Smooth muscle cell (in vitro differentiated cells): ENCODE results near the gene TAF4. TPM values are rescaled to one million over a fixed set of nuclear protein-coding genes. Genes with fewer than 3 reads are reported as not detected.

Experiments used
- DNase-seq: peaks from one replicate; lab custom pipeline; 2025; ENCODE audit not compliant: unreplicated experiment; lab: John Stamatoyannopoulos, UW
- H2AFZ ChIP-seq: fragments of 200-600 bp; sonication (generic); 2 replicates; pipeline ENCODE4 v1.6.0; 2016; ENCODE audit warnings: antibody characterized with exemption, low read depth, mild to moderate bottlenecking
- H3F3A ChIP-seq: fragments of 200-600 bp; sonication (generic); 2 replicates; pipeline ENCODE4 v1.6.0; 2017; ENCODE audit warnings: antibody characterized with exemption, low read depth
- H3K27ac ChIP-seq: fragments of 200-600 bp; sonication (generic); 2 replicates; pipeline ENCODE4 v1.5.1; 2016; ENCODE audit warnings: low read depth, mild to moderate bottlenecking
- H3K27me3 ChIP-seq: fragments of 200-600 bp; sonication (generic); 2 replicates; pipeline ENCODE4 v1.6.1; 2016; ENCODE audit warnings: low read depth, mild to moderate bottlenecking
- H3K36me3 ChIP-seq: fragments of 200-600 bp; sonication (generic); 2 replicates; pipeline ENCODE4 v1.5.1; 2016; ENCODE audit warnings: low read depth
- H3K4me1 ChIP-seq: fragments of 200-600 bp; sonication (generic); 2 replicates; pipeline ENCODE4 v1.5.1; 2016; ENCODE audit warnings: low read depth
- H3K4me2 ChIP-seq: fragments of 200-600 bp; sonication (generic); 2 replicates; pipeline ENCODE4 v1.6.0; 2016; ENCODE audit warnings: mild to moderate bottlenecking
- H3K4me3 ChIP-seq: fragments of 200-600 bp; sonication (generic); 2 replicates; pipeline ENCODE4 v1.5.1; 2016; ENCODE audit warnings: mild to moderate bottlenecking
- H3K79me2 ChIP-seq: fragments of 200-600 bp; sonication (generic); 2 replicates; pipeline ENCODE4 v1.6.0; 2016; ENCODE audit warnings: low read depth, mild to moderate bottlenecking
- H3K9ac ChIP-seq: fragments of 200-600 bp; sonication (generic); 2 replicates; pipeline ENCODE4 v1.6.0; 2016; ENCODE audit warnings: low read depth
- H3K9me3 ChIP-seq: fragments of 200-600 bp; sonication (generic); replicated peaks from 2 replicates; pipeline ENCODE4 v1.5.1; 2016; ENCODE audit warnings: low read depth
- H4K20me1 ChIP-seq: fragments of 200-600 bp; sonication (generic); 2 replicates; pipeline ENCODE4 v1.6.0; 2016; ENCODE audit warnings: low read depth
- WGBS: methylation state at CpG from one replicate; pipeline ENCODE4 v1.1.7; 2016; ENCODE audit warnings: low lambda C conversion rate; 5-methylcytosine and 5-hydroxymethylcytosine counted together
- polyA plus RNA-seq: library from polyadenylated mRNA; unstranded; fragments of >200 nt; fragmentation: Nextera tagmentation; extraction: Ambion mirVana; gene quantifications from 2 replicates; pipeline ENCODE4 v1.2.1, GENCODE V29; 2016
- total RNA-seq: library from RNA; depleted of rRNA; stranded (reverse); fragments of >200 nt; gene quantifications from 2 replicates; pipeline ENCODE4 v1.2.3, GENCODE V29; 2014
- TF ChIP-seq, protein P1 (sequence below): fragments of 200-600 bp; sonication (generic); IDR thresholded peaks from 2 replicates; pipeline ENCODE4 v1.5.1; 2017; ENCODE audit warnings: borderline replicate concordance, mild to moderate bottlenecking, antibody characterized with exemption; ENCODE audit not compliant: insufficient read depth, poor library complexity, severe bottlenecking

TAF4 gene
- total and polyA plus RNA-seq, 2 experiments from 2014 or later: 0.67 to 8.5 TPM

DNA sequence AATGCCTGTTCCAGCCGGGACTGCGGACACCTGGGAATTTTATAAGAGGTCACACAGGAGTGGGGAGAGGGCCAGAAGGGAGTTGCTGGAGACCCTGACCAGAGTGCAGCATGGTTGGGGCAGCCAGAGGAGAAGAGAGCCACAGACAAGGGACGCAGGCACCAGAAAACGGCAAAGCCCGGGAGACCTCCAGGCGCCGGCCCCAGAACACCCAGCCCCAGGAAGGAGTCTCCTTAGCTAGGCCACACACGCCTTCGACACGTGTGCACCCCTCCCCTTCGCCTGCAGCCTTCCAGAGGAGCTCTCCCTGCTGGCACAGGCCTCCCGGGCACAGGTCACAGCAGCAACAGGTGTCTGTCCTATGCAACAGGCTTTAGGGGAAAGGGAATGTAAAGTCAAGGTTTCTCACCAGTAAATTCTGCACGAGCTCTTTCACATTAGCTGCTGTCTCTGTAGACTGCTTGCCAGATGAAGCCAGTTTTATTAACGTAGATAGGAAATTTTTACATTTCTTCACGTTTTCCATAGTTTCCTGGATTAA is 57.0 kb downstream of the TAF4 start:
- no peak overlapping the region for H2AFZ ChIP-seq
- DNase-seq: no peak
- H3K4me3 ChIP-seq: no peak overlapping the region
- no peaks in the 10 kb centered on the region for H3K79me2 ChIP-seq
- no peaks in the 10 kb centered on the region for H3K36me3 ChIP-seq
- H3K4me1 ChIP-seq: no peaks in the 10 kb centered on the region
- H3K4me2 ChIP-seq: no peak overlapping the region
- no peaks in the 10 kb centered on the region for H3K9me3 ChIP-seq
- H3K27me3 ChIP-seq: no peaks in the 10 kb centered on the region
- H4K20me1 ChIP-seq: peaks cover 26% of the 10 kb centered on the region
- no peaks in the 10 kb centered on the region for H3F3A ChIP-seq
- no peak overlapping the region for H3K9ac ChIP-seq
- WGBS: 99% methylated on average over 15 of the region's 15 CpGs
- TF ChIP-seq, protein P1, sequence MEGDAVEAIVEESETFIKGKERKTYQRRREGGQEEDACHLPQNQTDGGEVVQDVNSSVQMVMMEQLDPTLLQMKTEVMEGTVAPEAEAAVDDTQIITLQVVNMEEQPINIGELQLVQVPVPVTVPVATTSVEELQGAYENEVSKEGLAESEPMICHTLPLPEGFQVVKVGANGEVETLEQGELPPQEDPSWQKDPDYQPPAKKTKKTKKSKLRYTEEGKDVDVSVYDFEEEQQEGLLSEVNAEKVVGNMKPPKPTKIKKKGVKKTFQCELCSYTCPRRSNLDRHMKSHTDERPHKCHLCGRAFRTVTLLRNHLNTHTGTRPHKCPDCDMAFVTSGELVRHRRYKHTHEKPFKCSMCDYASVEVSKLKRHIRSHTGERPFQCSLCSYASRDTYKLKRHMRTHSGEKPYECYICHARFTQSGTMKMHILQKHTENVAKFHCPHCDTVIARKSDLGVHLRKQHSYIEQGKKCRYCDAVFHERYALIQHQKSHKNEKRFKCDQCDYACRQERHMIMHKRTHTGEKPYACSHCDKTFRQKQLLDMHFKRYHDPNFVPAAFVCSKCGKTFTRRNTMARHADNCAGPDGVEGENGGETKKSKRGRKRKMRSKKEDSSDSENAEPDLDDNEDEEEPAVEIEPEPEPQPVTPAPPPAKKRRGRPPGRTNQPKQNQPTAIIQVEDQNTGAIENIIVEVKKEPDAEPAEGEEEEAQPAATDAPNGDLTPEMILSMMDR: no peak
- no peak overlapping the region for H3K27ac ChIP-seq

DNA sequence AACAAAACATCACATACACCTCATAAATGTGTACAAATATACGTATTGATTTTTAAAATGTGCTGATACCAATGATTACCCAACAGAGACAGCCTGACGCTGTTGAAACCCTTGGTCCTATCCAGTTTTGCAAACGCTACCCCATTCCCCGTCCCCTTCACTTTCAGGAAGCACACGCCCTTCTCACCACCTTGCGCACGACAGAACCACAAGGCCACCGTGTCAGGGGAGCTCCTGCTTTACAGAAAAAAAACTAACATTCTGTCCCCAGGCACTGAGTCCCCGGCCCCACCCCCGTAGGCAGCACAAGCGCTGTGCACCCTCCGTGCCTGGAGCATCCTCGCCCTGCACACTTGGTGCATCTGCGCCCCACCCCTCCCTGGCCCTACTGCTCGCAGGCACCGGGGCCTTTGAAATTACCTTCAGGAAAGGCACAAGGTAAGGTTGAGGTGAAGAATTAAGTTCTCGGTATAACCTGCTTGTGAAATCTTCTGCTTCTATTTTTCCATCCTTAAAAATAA is 58.5 kb downstream of the TAF4 start:
- Histone ChIP-seq H3K4me3 (no peak overlapping the region), H3K4me2 (no peak overlapping the region), H3K79me2 (no peaks in the 10 kb centered on the region), H2AFZ (no peak overlapping the region), H3K36me3 (no peaks in the 10 kb centered on the region), H4K20me1 (peaks cover 18% of the 10 kb centered on the region), H3K9ac (no peak overlapping the region), H3K27ac (no peak overlapping the region), H3K4me1 (no peaks in the 10 kb centered on the region), H3K9me3 (no peaks in the 10 kb centered on the region), H3F3A (no peaks in the 10 kb centered on the region), H3K27me3 (no peaks in the 10 kb centered on the region)
- TF ChIP-seq, protein P1: no peak
- DNase-seq: no peak
- 94% methylated on average over 17 of the region's 17 CpGs for WGBS

DNA sequence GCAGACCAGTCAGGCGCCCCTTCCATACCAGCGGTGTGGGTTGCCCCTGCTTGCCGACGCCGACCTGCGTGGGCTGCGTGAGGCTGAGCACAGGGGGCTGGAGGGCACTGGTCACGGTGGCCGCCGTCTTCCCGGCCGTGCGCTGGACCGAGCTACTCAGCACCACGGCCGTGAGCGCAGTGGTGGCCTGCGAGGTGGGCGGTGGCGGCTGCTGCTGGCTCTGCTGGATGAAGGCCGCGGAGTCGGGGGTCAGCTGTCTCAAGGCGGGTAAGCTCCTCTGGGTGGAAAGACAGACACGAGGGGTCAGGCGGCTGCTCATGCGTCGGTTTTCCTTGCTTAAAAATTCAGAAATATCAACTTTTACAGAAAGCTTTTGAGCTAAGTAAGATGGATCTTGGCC is 59.2 kb downstream of the TAF4 start:
- DNase-seq: no peak
- Histone ChIP-seq H3K79me2 (no peaks in the 10 kb centered on the region), H3K36me3 (no peaks in the 10 kb centered on the region), H3F3A (no peaks in the 10 kb centered on the region), H3K4me1 (no peaks in the 10 kb centered on the region), H4K20me1 (peaks cover 12% of the 10 kb centered on the region), H3K27me3 (no peaks in the 10 kb centered on the region), H3K9ac (no peak overlapping the region), H3K4me3 (no peak overlapping the region), H2AFZ (no peak overlapping the region), H3K9me3 (no peaks in the 10 kb centered on the region), H3K27ac (no peak overlapping the region), H3K4me2 (no peak overlapping the region)
- TF ChIP-seq, protein P1: no peak
- WGBS: 99% methylated on average over 24 of the region's 28 CpGs

DNA sequence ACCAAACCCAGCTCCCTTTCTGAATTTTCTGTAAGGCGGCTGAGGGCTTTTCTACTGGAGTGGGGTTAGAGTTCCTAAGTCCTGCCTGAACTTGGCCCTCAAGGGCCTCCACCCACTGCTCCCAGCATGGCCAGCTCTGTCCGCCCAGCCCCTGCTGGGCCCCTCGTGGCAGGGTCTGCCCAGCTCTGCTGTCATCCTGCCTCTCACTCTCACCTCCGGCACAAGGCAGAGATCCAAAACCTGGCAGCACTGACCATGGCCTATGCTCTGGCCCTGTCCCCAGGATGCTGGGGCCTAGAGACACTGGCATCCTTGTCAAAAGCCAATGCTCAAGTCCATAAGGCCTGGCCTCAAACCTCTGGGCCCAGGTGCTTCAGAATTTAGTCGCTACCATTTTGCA is 61.1 kb downstream of the TAF4 start:
- Histone ChIP-seq H3K4me2 (no peak overlapping the region), H3K4me3 (no peak overlapping the region), H3K9ac (no peak overlapping the region), H3K36me3 (no peaks in the 10 kb centered on the region), H3K9me3 (no peaks in the 10 kb centered on the region), H4K20me1 (no peaks in the 10 kb centered on the region), H3K27me3 (no peaks in the 10 kb centered on the region), H3K4me1 (no peaks in the 10 kb centered on the region), H2AFZ (no peak overlapping the region), H3K27ac (no peak overlapping the region), H3K79me2 (no peaks in the 10 kb centered on the region), H3F3A (no peaks in the 10 kb centered on the region)
- DNase-seq: no peak
- TF ChIP-seq, protein P1: no peak
- WGBS: 97% methylated on average over 5 of the region's 5 CpGs
